ENCODE results near the gene HMCN1. TPM values are rescaled to one million over a fixed set of nuclear protein-coding genes. Genes with fewer than 3 reads are reported as not detected.

Gene HMCN1
- total RNA-seq, 3 donors from 2014 or later: 2.0 to 8.6 (median 3.4) TPM

DNA sequence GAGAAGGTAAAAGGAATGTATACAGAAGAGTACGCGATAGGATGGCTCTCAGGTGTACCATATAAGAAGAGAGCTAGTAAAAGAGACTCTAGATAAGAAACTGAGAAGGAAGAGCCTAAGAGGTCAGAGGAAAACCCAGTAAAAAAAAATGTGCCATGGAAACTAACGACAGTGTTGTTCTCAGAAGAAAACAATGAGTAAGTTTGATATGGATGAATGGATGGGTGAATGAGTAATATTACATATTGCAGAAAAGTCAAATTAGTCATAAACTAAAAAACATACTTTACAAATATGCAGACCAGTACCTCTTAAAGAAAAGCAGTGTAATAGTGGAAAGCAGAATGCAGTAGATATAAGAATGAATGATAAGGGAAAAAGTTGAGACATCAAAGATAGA, 316.2 kb downstream of the HMCN1 start:
- no peaks in the 10 kb centered on the region for H3K4me1 ChIP-seq (ENCODE audit: low read depth)
- H3K36me3 ChIP-seq (ENCODE audit: low read depth): no peaks in the 10 kb centered on the region
- ATAC-seq (no peak), DNase-seq (no peak)
- no peaks in the 10 kb centered on the region for H3K9me3 ChIP-seq
- intact Hi-C loops (cut with DNase I, micrococcal nuclease): no loop called here
- no peak overlapping the region for H3K4me3 ChIP-seq
- TF ChIP-seq, protein P1, sequence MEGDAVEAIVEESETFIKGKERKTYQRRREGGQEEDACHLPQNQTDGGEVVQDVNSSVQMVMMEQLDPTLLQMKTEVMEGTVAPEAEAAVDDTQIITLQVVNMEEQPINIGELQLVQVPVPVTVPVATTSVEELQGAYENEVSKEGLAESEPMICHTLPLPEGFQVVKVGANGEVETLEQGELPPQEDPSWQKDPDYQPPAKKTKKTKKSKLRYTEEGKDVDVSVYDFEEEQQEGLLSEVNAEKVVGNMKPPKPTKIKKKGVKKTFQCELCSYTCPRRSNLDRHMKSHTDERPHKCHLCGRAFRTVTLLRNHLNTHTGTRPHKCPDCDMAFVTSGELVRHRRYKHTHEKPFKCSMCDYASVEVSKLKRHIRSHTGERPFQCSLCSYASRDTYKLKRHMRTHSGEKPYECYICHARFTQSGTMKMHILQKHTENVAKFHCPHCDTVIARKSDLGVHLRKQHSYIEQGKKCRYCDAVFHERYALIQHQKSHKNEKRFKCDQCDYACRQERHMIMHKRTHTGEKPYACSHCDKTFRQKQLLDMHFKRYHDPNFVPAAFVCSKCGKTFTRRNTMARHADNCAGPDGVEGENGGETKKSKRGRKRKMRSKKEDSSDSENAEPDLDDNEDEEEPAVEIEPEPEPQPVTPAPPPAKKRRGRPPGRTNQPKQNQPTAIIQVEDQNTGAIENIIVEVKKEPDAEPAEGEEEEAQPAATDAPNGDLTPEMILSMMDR (IDR thresholded peaks at IDR 0.05): no peak

DNA sequence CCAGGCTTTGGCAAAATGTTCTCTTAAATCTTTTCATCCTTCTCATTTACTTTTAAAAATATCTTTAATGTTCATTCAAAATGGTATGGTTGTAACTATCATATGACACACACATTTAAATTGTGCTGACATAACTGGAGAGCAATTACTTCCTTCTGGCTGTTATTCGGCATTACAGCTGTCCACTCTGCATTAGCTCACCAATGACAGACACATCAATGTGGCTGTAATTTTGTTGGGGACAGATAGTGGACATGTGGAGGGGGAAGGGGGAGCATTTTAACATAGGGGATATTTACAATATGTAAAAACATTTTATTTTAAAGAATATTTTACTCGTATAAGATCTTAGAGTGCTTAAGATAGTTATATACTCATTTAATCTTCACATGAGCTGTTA, 319.8 kb downstream of the HMCN1 start:
- DNase-seq: no peak
- TF ChIP-seq, protein P1 (IDR thresholded peaks at IDR 0.05): no peak
- no peak for ATAC-seq
- H3K9me3 ChIP-seq: no peaks in the 10 kb centered on the region
- no peaks in the 10 kb centered on the region for H3K4me1 ChIP-seq (ENCODE audit: low read depth)
- no peak overlapping the region for H3K4me3 ChIP-seq
- intact Hi-C loops (cut with DNase I, micrococcal nuclease): no loop called here
- no peaks in the 10 kb centered on the region for H3K36me3 ChIP-seq (ENCODE audit: low read depth)

DNA sequence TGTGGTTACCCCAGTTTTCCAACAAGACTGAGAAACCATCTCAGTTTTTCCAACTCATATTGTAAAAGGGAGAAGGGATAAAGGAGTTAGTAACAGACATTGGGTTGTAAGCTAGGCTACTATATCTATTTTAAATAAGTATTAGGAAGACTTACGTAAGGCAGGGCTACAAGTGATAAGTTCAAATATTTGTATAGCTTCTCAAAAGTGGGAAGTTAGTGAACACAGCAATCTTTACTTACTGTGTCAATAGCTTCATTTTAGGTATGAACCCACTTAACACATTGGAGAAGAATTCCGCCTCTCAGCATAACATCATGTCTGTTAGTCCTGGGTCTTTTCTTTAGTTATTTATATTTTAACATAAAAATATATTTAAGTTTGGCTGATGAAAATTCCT, 320.7 kb downstream of the HMCN1 start:
- Histone ChIP-seq H3K4me3 (no peak overlapping the region), H3K4me1 (ENCODE audit: low read depth) (no peaks in the 10 kb centered on the region), H3K9me3 (no peaks in the 10 kb centered on the region), H3K36me3 (ENCODE audit: low read depth) (no peaks in the 10 kb centered on the region)
- TF ChIP-seq, protein P1 (IDR thresholded peaks at IDR 0.05): no peak
- intact Hi-C loops (cut with DNase I, micrococcal nuclease): no loop called here
- DNase-seq: no peak
- no peak for ATAC-seq

DNA sequence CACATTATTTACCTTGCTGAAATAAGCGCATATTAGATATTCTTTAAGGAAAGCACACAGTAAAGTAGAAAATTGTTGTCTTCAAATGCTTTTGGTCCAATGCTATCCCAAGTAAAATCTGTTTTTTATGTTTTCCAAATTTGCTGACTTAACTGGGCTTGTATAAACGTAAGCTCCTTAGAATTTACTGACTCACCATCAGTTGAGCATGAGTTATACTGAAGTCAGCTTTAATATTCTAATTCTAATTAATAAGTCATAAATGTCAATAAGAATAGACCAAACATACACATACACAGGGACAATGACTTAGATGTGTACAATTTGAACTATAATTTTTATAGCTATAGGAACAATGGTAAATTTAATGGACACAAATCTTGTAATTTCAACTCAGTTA, 321.7 kb downstream of the HMCN1 start:
- no peak for ATAC-seq

DNA sequence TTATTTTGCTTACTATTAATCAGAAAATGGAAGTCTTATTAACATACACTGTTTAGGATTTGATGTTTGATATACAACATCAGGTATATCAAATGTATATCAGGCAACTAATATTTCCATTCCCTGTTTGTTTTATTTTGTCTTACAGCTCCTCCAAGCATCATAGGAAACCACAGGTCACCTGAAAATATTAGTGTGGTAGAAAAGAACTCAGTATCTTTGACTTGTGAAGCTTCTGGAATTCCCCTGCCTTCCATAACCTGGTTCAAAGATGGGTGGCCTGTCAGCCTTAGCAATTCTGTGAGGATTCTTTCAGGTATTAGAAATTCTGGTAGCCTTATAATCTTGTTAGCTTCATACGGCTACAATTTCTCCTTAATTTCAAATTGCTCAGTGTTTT, 322.9 kb downstream of the HMCN1 start:
- Histone ChIP-seq H3K4me3 (no peak overlapping the region), H3K4me1 (ENCODE audit: low read depth) (no peaks in the 10 kb centered on the region), H3K36me3 (ENCODE audit: low read depth) (no peaks in the 10 kb centered on the region), H3K9me3 (no peaks in the 10 kb centered on the region)
- intact Hi-C loops (cut with DNase I, micrococcal nuclease): no loop called here
- TF ChIP-seq, protein P1 (IDR thresholded peaks at IDR 0.05): no peak
- DNase-seq: no peak
- no peak for ATAC-seq

More for the DNA sequence above, 321.7 kb downstream of the HMCN1 start:
- H3K4me1 ChIP-seq (ENCODE audit: low read depth): no peaks in the 10 kb centered on the region
- no peak overlapping the region for H3K4me3 ChIP-seq
- no peaks in the 10 kb centered on the region for H3K9me3 ChIP-seq
- H3K36me3 ChIP-seq (ENCODE audit: low read depth): no peaks in the 10 kb centered on the region
- intact Hi-C loops (cut with DNase I, micrococcal nuclease): no loop called here
- TF ChIP-seq, protein P1 (IDR thresholded peaks at IDR 0.05): no peak
- no peak for DNase-seq

DNA sequence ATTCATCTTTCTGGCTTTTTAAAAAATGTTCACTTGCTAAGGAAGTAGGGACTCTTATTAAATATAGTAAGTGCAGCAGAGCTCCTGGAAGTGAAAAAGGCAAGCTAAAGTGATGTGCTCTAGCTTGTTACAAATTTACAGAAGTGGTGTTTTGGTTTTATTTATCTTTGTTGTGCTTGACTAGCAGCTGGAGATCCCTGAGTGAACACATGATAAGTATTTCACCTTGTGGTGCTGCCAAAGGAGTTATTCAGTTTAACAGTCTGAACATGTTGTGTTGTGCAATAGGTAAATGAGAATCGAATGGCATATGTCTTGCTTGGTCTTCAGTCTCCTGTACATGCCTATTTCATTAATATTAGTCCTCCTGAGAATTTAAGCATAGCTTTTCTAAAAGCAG, 325.1 kb downstream of the HMCN1 start:
- ATAC-seq: no peak

More for the DNA sequence above, 325.1 kb downstream of the HMCN1 start:
- DNase-seq: no peak
- intact Hi-C loops (cut with DNase I, micrococcal nuclease): no loop called here
- no peaks in the 10 kb centered on the region for H3K4me1 ChIP-seq (ENCODE audit: low read depth)
- no peaks in the 10 kb centered on the region for H3K9me3 ChIP-seq
- TF ChIP-seq, protein P1 (IDR thresholded peaks at IDR 0.05): no peak
- H3K36me3 ChIP-seq (ENCODE audit: low read depth): no peaks in the 10 kb centered on the region
- no peak overlapping the region for H3K4me3 ChIP-seq

Measured in mucosa of descending colon (tissue), 3 donors.